ENCODE measurements around the gene PANX3. TPM values are rescaled to one million over a fixed set of nuclear protein-coding genes. Genes with fewer than 3 reads are reported as not detected.

PANX3 gene
- polyA plus RNA-seq, 1 donor from 2014 or later: not detected

GRCh38 chr11:124570160-124570559 lies 41.1 kb upstream of the PANX3 start:
- Histone ChIP-seq H4K20me1 (ENCODE audit: insufficient read depth) (no peaks in the 10 kb centered on the region), H3K4me2 (ENCODE audit: low read length) (no peak overlapping the region), H3K79me2 (replicated peaks; ENCODE audit: insufficient read depth, low read length) (no peaks in the 10 kb centered on the region), H3K9me3 (ENCODE audit: low read length) (no peaks in the 10 kb centered on the region), H3K27me3 (ENCODE audit: insufficient read depth, low read depth, low read length) (no peaks in the 10 kb centered on the region), H3K9me2 (ENCODE audit: insufficient read depth, low read length) (no peaks in the 10 kb centered on the region), H3K27ac (ENCODE audit: low read length) (no peak overlapping the region), H3F3A (ENCODE audit: insufficient read depth, low read length, poor library complexity, severe bottlenecking) (no peaks in the 10 kb centered on the region), H3K9ac (ENCODE audit: low read length) (no peak overlapping the region), H3K4me3 (ENCODE audit: low read length) (no peak overlapping the region), H3K36me3 (ENCODE audit: insufficient read depth, low read length) (no peaks in the 10 kb centered on the region), H2AFZ (ENCODE audit: low read depth, low read length) (no peak overlapping the region)
- TF ChIP-seq CTCF (IDR thresholded peaks at IDR 0.05; ENCODE audit: poor library complexity, severe bottlenecking): no peak
- TF ChIP-seq TAF1 (IDR thresholded peaks at IDR 0.05; ENCODE audit: low read depth): no peak
- TF ChIP-seq POLR2AphosphoS5 (IDR thresholded peaks at IDR 0.05): no peak

- no peak overlapping the region for H3K4me3 ChIP-seq (ENCODE audit: low read length)
- no peaks in the 10 kb centered on the region for H3K27me3 ChIP-seq (ENCODE audit: insufficient read depth, low read depth, low read length)
- H3F3A ChIP-seq (ENCODE audit: insufficient read depth, low read length, poor library complexity, severe bottlenecking): no peaks in the 10 kb centered on the region
- no peak overlapping the region for H3K27ac ChIP-seq (ENCODE audit: low read length)
- no peak for TF ChIP-seq CTCF (IDR thresholded peaks at IDR 0.05; ENCODE audit: poor library complexity, severe bottlenecking)
- no peak for TF ChIP-seq TAF1 (IDR thresholded peaks at IDR 0.05; ENCODE audit: low read depth)
- no peak for TF ChIP-seq MXI1 (conservative IDR thresholded peaks at IDR 0.05; ENCODE audit: poor library complexity, severe bottlenecking)
- TF ChIP-seq EZH2 (IDR thresholded peaks at IDR 0.05; ENCODE audit: borderline replicate concordance, insufficient read depth, low read length, poor library complexity, severe bottlenecking): no peak
- no peak for TF ChIP-seq SMC3 (conservative IDR thresholded peaks at IDR 0.05; ENCODE audit: poor library complexity)
- no peak for TF ChIP-seq REST (IDR thresholded peaks at IDR 0.05; ENCODE audit: borderline replicate concordance)
- no peaks in the 10 kb centered on the region for H3K9me2 ChIP-seq (ENCODE audit: insufficient read depth, low read length)
- no peaks in the 10 kb centered on the region for H4K20me1 ChIP-seq (ENCODE audit: insufficient read depth)
- H2AFZ ChIP-seq (ENCODE audit: low read depth, low read length): no peak overlapping the region
- H3K79me2 ChIP-seq (replicated peaks; ENCODE audit: insufficient read depth, low read length): no peaks in the 10 kb centered on the region
- H3K9me3 ChIP-seq (ENCODE audit: low read length): no peaks in the 10 kb centered on the region
- H3K4me2 ChIP-seq (ENCODE audit: low read length): no peak overlapping the region
- no peaks in the 10 kb centered on the region for H3K36me3 ChIP-seq (ENCODE audit: insufficient read depth, low read length)
- no peak overlapping the region for H3K9ac ChIP-seq (ENCODE audit: low read length)
Measured at GRCh38 chr11:124577716-124578427, 33.4 kb upstream of the PANX3 start.

Data from neural cell (in vitro differentiated cells).